Left ventricle myocardium inferior (tissue), 1 donor: Measurements from ENCODE around the gene SPINDOC. TPM values are rescaled to one million over a fixed set of nuclear protein-coding genes. Genes with fewer than 3 reads are reported as not detected.

ENCODE experiments used
- DNase-seq: peaks from one replicate; pipeline ENCODE4 v3.0.0-alpha.2; 2020
- H3K27ac ChIP-seq: fragments of 200-600 bp; replicated peaks from 2 replicates; pipeline ENCODE4 v1.8.0; 2021
- H3K27me3 ChIP-seq: fragments of 200-600 bp; 2 replicates; pipeline ENCODE4 v1.8.0; 2021; ENCODE audit warnings: low read depth
- H3K36me3 ChIP-seq: fragments of 200-600 bp; 2 replicates; pipeline ENCODE4 v1.8.0; 2021
- H3K4me1 ChIP-seq: fragments of 200-600 bp; 2 replicates; pipeline ENCODE4 v1.8.0; 2021
- H3K4me3 ChIP-seq: fragments of 200-600 bp; 2 replicates; pipeline ENCODE4 v1.8.0; 2021; ENCODE audit warnings: mild to moderate bottlenecking, moderate library complexity
- H3K9me3 ChIP-seq: fragments of 200-600 bp; replicated peaks from 2 replicates; pipeline ENCODE4 v1.8.0; 2021
- CTCF ChIP-seq: fragments of 200-600 bp; IDR thresholded peaks from 2 replicates; pipeline ENCODE4 v1.8.0; 2021; ENCODE audit warnings: antibody characterized with exemption, mild to moderate bottlenecking, borderline replicate concordance
- intact Hi-C: fragments of 100-400 bp; cut with micrococcal nuclease; formaldehyde crosslinking; loops from one replicate; pipeline ENCODE4 v1.11.0; 2022
- total RNA-seq: library from RNA; stranded (reverse); fragmentation: NEBNext Ultra II Directional; extraction: Animal tissue kit (Norgen Biotek cat#: 25700); gene quantifications from one replicate; pipeline ENCODE4 v1.2.1, GENCODE V29; 2021
- donor health status: DM: no; HTN: yes; CAD: no; lungs with severe emphysema.

The SPINDOC gene
- total RNA-seq, 1 donor from 2014 or later: 14.0 TPM

- Histone ChIP-seq H3K27ac (peak overlapping the region; percentile 3), H3K9me3 (no peaks in the 10 kb centered on the region), H3K27me3 (no peaks in the 10 kb centered on the region), H3K4me3 (no peak overlapping the region), H3K36me3 (no peaks in the 10 kb centered on the region), H3K4me1 (peaks cover 78% of the 10 kb centered on the region)
- no peak for DNase-seq
- intact Hi-C loops: no loop called here
- TF ChIP-seq CTCF: no peak
These were observed 47.5 kb upstream of the SPINDOC start for GRCh38 chr11:63765688-63766241.

GRCh38 chr11:63766531-63767235 lies 46.6 kb upstream of the SPINDOC start:
- no peaks in the 10 kb centered on the region for H3K36me3 ChIP-seq
- intact Hi-C loops: no loop called here
- no peak for DNase-seq
- peaks cover 76% of the 10 kb centered on the region for H3K4me1 ChIP-seq
- peak overlapping the region; percentile 95 for H3K4me3 ChIP-seq
- peak overlapping the region; percentile 91 for H3K27ac ChIP-seq
- H3K27me3 ChIP-seq: no peaks in the 10 kb centered on the region
- H3K9me3 ChIP-seq: no peaks in the 10 kb centered on the region
- no peak for TF ChIP-seq CTCF

- intact Hi-C loops: no loop called here
- peak overlapping the region; percentile 91 for H3K27ac ChIP-seq
These were observed 46.0 kb upstream of the SPINDOC start for GRCh38 chr11:63767267-63767564.

GRCh38 chr11:63767565-63768236 lies 45.6 kb upstream of the SPINDOC start:
- Histone ChIP-seq H3K4me1 (peaks cover 66% of the 10 kb centered on the region), H3K27me3 (no peaks in the 10 kb centered on the region), H3K36me3 (no peaks in the 10 kb centered on the region), H3K9me3 (no peaks in the 10 kb centered on the region), H3K4me3 (peak overlapping the region; percentile 95), H3K27ac (peak overlapping the region; percentile 91)
- intact Hi-C loops: no loop called here
- peak; percentile 63 for DNase-seq
- TF ChIP-seq CTCF: no peak

More at GRCh38 chr11:63767267-63767564, 46.0 kb upstream of the SPINDOC start:
- no peaks in the 10 kb centered on the region for H3K9me3 ChIP-seq
- H3K4me3 ChIP-seq: peak overlapping the region; percentile 95
- no peak for DNase-seq
- TF ChIP-seq CTCF: no peak
- peaks cover 71% of the 10 kb centered on the region for H3K4me1 ChIP-seq
- no peaks in the 10 kb centered on the region for H3K36me3 ChIP-seq
- H3K27me3 ChIP-seq: no peaks in the 10 kb centered on the region

GRCh38 chr11:63768237-63769041 lies 44.8 kb upstream of the SPINDOC start, which contains the start of gene ZFTA:
Gene ZFTA (minus strand): TSS chr11:63768775. CDS start chr11:63768622, 153 bp downstream.
- H3K9me3 ChIP-seq: no peaks in the 10 kb centered on the region
- H3K27me3 ChIP-seq: no peaks in the 10 kb centered on the region
- peak; percentile 89 for TF ChIP-seq CTCF
- peak; percentile 71 for DNase-seq
- H3K4me3 ChIP-seq: peak within 1 kb of the TSS; percentile 95
- no peaks in the 10 kb centered on the region for H3K36me3 ChIP-seq
- intact Hi-C loops: no loop called here
- H3K4me1 ChIP-seq: peaks cover 59% of the 10 kb centered on the region
- H3K27ac ChIP-seq: peak within 1 kb of the TSS; percentile 91
